ENCODE data around the gene CDC14A.

- TF ChIP-seq CTCF (IDR thresholded peaks at IDR 0.05) (no peak), POLR2A (IDR thresholded peaks at IDR 0.05) (no peak)
These were observed 30.8 kb upstream of the CDC14A start for GRCh38 chr1:100321506-100321905.

Measured in adrenal gland (tissue), 5 donors.